ENCODE results near the gene PPP1R9B.
A peak's percentile ranks its signal among the peaks of the same experiment; 100 is the strongest.

PPP1R9B gene

DNA sequence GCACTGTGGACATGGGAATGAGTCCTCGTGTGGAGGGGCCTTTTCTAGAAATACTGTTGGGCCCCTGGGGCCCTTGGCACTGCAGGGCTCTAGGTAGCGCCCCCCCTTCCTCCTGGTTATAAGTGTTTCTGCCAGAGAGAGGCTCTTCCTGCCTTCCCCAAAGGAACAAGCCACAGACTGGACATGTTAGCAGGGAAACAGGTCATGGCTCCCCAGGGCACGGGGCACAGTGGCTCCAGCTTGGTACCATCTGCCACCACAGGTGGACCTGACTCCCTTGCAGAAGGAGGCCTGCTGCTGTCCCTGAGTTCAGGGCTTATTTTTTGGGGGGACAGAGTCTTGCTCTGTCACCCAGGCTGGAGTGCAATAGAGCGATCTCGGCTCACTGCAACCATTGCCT is 46.5 kb downstream of the PPP1R9B start:
- DNase-seq: no peak

DNA sequence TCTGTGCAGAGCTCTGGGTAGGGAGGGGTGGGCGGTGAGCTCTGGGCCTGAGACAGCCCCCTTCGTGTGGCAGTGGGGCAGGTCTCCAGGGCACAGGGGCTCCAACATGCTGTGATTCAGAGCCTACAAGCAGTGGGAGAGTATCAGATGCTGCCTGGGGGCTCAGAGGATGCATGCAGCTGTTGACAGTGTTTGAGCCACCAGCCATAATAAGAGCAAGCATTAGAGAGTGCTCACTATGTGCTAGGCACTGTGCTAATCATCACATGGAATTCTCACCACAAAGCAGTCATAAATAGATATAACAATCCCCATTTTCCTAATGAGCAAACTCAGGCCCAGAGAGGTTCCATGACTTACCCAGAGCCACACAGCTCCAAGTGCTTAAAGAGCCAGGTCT is 47.2 kb downstream of the PPP1R9B start:
- DNase-seq: no peak

DNA sequence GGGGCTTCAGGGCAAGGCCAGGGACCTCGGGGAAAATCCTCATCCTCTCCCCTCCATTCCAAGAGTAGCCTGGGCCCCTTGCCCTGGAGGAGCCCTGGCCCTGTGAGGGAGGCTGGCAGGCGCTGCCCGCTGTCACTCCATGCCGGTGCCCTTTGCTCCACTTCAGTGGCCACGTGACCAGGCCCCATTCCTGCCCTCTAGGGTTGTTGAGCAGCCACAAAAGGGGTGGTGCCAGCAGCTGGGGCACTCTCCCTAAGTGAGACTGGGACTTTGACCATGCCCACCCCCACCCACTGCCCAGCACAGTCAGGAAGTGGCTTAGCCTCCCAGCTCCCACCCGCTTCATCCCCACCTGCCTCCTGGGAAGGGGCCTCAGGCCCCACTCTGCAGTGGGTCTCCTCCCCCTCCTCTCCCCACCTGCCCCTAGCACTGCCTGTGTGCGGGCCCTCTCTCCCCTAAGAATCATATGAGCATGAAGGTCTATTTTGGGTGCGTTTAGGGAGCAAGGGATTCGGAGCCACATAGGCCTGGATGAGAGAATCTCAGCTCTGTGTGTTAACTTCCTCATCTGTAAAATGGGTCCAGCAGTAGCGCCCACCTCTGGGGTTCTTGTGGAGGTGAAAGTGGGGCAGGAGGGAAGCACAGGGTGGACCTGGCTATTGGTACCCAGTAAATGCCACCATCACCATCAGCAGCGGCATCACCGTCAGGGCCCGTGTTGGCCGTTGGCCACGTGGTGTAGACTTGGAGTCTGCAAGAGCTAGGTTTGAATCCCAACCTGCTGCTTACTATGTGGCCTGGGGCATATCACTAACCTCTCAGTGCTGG is 48.1 kb downstream of the PPP1R9B start:
- no peak for DNase-seq

DNA sequence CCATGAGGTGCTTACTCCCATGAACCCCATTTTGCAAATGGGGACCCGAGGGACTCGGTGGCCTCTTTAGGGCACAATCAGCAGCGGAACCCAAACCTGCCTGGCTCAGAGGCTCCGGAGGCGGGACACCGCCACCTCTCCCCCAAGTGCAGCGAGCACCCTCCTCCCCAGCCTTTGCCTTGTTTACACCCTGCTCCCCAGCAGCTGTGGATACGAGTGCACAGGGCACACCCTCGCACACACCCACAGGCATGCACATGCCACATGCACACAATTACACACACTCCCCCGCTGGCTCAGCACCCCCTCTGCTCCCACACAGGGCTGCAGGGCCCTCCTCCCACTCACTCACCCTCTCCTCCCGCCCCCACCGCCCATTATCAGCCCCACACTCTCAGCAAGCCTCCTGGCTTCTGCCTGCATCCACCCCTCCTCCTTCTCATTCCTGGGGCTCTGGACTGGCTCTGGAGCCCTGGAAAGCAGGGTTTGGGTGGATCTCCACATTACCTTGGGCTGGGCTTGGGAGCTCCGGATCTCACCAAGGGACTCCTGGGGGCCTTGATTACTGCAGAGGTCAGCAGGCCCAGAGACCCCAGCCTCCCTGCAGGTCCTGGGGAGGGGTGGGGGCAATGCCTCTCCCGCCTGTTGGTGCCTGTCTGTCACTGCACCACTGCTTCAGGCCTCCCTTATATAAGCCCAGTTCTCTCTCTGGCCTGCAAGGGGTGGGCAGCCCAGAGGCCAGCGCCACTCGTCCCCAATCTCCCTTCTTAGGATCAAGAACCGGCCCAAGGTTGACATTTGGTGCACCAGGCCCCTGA is 48.9 kb downstream of the PPP1R9B start:
- DNase-seq: peak; percentile 29

DNA sequence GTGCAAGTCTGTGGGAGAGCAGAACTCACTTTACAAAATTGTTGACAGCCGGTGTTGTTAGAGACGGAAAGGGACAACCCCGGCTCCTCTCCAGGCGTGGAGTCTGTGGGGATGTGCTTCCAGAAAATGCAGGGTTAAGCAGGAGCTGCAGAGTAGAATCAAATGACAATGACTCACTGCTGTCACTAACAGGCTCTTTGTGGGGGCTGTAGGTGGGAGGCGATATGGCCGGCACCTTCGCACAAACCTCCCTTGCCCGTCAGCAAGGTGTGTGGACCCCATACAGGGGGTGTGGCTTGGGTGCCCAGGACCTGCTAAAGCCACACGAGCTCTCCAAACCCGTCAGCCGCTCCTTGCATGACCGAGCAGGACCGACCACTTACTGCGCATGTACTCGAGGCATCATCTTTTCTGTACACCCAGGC is 49.5 kb downstream of the PPP1R9B start:
- DNase-seq: peak; percentile 41

DNA sequence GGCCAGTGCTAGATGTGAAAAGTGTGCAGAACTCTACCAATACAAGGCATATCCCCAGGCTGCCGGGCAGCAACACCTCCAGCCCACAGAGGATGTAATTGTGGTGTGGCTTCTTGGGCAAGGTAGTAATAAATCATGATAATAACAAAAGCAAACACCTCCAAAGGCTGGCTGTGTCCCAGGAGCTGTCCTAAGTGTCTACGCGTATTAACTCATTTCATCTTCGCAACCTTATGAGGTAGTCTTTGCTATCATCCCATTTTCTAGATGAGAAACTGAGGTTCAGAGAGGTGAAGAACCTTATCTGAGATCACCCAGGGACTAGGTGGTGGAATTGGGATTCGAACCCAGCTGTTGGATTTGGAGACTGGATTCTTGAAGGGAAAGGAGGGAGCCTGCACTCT is 50.0 kb downstream of the PPP1R9B start:
- DNase-seq: peak; percentile 41

DNA sequence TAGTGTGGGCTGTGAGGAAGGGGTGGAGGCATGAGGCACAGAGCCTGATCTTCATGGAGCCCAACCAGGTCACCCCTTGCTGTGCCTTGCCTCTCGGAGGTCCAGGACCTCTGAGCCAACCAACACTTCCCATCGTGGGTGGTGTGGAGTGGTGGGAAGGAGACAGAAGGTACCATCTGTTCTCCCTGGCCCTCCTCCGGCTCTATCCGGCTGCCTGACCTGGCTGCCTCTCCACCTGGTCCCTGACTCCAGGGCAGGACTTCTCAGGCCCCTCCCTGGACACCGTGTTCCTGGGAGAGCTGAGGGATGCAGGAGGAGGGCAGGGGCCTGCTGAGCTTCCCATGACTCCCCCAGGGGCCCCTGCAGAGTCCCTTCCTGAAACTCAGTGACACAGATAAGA is 51.5 kb downstream of the PPP1R9B start:
- DNase-seq: no peak

DNA sequence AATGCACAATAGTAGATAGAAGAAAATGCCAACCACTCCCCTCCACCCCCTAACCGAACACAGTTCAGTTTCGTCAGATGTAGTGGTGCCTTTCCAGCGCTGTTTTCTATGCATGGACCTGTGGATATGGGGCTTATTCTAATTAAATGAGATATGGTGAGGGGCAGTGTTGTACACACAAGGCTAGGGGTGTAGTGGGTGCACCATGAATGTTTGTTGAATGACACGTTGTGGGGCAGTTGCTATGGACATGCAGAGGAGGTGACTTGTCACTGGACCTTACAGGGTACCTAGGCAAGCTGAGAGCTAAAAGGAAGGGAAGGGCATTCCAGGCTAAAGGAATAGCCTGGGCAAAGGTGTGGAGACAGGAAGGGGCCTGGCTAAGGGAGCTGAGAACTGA is 51.9 kb downstream of the PPP1R9B start:
- DNase-seq: no peak

DNA sequence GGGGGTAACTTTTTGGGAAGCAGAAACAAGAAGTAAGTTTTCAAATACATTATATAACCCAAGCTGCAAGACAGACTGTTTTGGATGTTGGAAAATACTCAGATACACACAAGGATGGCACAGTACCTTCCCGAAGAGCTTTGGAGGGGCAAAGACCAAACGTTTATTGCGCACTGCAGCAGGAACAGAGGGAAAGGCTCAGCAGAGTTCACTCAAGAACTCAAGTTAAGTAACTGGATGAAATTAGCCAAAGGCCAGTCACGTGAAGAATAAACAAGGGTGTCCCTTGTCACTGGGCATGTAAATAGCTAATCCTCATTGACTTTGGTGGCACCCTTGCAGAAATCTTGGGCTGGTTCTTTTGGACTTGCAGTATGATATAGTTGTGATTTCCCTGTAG is 52.6 kb downstream of the PPP1R9B start:
- DNase-seq: no peak

DNA sequence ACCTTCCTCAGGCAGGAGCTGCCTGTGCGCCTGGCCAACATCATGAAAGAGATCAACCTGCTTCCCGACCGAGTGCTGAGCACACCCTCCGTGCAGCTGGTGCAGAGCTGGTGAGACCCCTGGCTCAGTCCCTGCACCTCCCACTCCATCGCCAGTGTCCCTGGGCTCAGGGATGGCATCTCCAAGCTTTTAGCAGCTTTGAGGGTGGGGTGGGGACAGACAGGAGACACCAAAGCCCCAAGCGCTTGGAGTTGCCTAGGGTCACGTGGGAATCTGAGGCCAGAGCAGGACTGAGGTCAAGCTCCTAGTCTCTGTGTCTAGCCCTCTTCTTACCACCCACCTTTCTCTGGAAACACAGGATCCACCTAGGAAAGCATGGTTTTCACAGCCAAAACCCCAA is 53.0 kb downstream of the PPP1R9B start:
- DNase-seq: no peak

DNA sequence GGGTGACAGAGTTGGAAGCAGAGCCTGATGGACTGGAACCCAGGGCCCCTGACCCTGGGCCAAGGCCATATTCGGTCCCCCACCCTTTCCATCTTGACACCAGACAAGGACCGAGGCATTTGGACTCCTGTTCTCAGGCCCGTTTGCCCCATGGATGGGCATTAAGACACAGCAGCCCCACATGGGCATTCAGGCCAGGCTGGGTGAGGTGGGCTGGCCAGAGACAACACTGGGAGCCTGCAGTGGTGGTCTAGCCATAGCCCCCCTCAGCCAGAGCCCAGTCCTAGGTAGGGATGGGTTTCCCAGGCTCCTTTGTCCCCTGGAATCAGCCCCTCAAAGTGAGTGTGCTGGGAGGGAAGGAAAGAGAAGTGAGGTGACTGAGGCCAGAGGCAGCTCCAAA is 53.7 kb downstream of the PPP1R9B start:
- DNase-seq: no peak

DNA sequence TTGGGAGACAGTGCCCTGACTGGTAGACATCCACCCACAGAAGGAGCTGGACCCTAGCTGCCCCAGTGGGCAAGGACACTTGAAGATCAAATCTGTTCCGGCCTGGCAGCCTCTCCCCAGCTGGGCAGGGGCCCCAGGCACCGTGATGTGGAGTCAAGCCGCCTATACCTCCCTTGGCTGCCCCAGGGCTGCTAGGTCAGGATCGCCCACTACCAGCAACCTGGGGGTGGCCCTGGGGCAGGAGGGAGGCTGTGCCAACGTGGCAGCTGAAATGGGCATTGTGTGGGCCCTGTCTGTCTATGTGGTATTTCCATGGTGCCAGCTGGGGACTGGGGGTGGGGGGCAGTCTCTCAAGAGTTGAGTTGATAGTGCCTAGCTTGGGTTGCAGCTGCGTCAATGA is 54.4 kb downstream of the PPP1R9B start:
- DNase-seq: no peak

DNA sequence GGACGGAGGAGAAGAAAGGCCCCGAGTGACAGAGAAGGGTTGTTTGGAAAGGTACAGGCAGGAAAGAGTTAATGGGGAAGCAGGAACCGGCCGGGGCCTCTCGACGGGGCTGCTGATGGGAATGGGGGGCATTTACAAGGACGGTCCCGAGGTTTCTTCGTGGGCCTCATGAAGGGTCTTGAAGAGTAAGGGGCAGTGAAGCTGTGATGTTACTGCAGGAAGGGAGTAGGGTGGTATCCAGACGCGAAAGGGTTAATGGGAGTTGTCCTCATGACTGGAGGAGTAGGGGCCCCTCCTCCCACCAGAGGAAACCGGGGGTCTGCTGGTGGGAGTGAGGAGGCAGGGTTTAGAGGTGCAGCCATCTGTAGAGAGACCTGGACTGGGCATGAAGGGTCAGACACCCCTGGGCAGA is 54.8 kb downstream of the PPP1R9B start:
- DNase-seq: no peak

DNA sequence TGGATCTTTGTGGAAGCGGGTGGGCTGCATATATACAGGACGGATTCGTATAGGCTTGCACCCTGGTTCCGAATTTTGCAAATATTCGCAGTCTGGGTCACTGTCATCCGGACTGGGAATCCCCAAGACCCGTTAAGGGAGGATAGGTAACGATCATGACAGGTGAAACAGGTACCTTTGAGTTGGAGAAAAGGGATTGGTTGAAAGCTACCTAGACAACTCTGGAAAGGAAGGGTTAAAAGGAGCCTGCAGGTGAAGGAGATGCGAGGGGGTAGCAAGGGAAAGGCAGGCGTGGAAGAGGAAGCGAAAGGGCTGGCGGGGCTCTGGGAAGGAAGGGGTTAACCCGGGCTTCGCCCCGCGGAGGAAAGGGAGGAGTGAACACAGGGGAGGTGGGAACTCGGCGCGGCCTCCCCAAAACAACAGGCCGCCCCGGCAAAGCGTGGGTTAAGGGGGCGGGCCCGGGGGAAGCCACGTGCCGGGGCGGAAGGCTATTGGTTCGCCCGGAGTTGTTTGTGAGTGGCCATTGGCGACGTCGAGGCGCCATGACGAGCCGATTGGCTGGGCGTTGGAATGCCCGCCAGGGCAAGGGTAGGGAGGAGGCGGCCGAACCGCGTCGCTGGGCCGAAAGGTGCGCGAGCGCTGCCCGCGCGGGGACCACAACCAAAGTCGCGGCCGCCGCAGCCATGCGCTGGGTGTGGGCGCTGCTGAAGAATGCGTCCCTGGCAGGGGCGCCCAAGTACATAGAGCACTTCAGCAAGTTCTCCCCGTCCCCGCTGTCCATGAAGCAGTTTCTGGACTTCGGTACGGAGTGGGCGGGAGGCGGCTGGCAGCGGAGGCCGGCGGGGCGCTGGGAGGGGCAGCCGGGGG is 55.5 kb downstream of the PPP1R9B start, which contains the start of gene PDK2:
Gene PDK2 (plus strand): TSS at position 599 of the 867 bp plus-strand sequence. CDS start 85 bp downstream, at position 684.
- peak; percentile 85 for DNase-seq

DNA sequence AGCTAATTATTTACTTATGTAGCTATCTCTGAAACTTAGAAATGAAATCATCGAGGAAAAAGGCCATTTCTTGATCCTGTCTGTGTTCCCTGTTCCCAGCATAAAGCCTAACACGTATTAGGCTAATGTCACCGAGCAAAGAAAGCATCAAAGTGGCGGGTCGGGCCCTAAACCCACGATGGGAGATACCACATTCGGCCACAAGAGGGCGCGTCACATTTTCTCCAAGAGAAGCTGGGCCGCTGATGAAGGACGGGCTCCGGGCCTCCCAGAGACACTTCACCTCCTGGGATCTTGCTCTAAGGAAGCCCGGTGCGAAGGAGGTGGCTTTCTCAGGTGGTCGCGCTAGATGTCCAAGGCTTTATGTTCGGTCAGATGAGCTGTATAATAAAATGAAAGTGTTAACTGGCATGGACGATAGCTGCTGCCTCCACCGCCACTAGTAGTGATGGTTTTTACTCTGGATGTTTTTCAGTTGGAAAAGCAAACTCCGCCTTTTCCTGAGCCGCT is 56.2 kb downstream of the PPP1R9B start:
- DNase-seq: peak; percentile 64

DNA sequence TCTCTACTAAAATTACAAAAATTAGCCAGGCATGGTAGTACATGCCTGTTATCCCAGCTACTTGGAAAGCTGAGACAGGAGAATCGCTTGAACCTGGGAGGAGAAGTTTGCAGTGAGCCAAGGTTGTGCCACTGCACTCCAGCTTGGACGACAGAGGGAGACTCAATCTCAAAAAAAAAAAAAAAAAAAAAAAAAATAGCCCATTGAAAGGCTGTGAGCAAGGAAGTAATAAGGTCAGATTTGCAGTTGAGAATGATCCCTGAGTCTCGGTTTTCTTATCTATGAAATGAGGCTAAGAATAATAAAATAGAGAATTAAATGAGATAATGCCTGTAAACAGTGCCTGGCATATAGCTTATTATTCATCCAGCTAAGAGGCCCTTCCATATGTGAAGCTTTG is 56.7 kb downstream of the PPP1R9B start:
- DNase-seq: no peak

DNA sequence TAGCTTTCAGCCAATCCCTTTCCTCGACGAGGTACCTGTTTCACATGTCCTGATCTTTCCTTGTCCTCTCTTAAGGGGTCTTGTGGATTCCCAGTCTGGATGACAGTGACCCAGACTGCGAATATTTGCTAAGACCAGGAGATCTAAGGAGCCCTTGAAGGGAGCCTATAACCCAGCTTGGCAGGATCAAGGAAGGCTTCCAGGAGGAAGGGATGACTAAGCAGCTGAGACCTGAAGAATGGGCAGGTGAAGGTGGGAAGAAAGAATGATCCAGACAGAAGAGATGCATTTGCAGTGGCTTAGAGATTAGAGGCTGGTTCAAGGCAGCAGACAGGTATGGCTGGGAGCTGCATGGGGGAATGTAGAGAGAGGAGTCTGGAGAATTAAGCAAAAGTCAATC is 57.2 kb downstream of the PPP1R9B start:
- no peak for DNase-seq

DNA sequence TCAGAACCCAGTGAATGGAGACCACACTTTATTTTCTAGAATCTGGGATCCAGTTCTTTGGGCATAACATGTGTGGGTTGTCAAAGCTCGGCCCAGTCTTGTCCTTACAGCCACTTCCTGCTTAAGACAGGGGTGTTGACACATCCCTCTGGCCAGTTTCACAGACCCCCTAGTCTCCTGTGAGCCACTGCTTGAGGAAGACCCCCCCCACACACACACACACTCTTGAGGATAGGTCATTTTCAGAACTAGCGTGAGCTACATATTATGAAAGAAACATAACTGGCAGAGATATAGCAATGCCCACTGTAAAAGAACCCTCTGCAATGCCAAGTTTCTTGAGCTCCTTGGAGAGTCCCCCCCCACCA is 58.6 kb downstream of the PPP1R9B start:
- DNase-seq: no peak

DNA sequence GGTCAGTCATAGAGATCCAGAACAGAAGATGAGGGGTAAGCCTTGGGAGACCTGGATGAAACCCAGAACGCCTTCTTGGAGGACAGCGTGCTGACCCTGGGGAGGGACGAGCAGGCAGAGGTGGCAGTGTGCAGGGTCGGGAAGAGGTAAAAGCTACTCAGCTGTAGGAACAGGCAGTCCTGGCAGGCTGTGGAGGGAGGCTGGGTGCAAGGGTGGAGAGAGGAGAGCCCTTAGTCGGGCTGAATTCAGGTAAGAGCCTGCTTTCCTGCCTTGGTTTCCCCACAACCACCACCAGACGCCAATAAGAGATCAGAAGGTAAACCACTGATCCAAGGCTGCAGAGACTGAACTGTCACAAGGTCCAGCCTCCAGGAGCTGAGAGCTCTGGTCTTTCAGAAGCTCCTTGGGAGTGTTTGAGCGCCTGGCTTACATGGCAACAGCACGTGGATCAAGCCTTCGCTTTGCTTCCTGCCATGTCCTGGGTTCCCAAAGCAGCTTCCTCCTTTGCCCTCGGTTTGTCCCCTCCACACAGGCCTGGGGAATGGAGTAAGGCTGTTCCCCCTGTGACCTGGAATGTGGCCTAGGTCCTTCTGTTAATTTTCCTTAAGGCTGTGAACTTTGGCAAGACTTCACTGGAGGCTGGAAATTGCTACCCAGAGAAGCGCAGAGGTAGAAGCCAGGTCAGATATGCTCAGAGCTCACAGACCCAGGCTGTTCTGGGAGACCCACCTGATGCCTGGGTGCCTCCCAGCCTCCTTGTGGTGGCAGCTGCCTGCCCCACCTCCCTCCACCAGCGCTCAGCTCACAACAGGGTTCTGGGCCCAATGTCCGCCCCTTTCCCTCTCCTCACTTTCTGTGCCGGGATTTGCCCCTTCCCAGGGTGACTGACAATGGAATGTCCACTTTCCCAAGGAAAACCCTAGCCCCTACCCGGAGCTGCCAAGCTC is 59.2 kb downstream of the PPP1R9B start:
- no peak for DNase-seq

DNA sequence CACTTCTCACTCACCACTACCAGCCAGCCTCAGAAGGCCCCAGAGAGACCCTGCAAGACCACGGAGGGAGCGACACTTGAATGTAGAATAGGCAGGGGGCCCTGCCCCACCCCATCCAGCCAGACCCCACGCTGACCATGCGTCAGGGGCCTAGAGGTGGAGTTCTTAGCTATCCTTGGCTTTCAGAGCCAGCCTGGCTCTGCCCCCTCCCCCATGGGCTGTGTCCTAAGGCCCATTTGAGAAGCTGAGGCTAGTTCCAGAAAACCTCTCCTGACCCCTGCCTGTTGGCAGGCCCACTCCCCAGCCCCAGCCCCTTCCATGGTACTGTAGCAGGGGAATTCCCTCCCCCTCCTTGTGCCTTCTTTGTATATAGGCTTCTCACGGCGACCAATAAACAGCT is 60.4 kb downstream of the PPP1R9B start:
- no peak for DNase-seq

DNA sequence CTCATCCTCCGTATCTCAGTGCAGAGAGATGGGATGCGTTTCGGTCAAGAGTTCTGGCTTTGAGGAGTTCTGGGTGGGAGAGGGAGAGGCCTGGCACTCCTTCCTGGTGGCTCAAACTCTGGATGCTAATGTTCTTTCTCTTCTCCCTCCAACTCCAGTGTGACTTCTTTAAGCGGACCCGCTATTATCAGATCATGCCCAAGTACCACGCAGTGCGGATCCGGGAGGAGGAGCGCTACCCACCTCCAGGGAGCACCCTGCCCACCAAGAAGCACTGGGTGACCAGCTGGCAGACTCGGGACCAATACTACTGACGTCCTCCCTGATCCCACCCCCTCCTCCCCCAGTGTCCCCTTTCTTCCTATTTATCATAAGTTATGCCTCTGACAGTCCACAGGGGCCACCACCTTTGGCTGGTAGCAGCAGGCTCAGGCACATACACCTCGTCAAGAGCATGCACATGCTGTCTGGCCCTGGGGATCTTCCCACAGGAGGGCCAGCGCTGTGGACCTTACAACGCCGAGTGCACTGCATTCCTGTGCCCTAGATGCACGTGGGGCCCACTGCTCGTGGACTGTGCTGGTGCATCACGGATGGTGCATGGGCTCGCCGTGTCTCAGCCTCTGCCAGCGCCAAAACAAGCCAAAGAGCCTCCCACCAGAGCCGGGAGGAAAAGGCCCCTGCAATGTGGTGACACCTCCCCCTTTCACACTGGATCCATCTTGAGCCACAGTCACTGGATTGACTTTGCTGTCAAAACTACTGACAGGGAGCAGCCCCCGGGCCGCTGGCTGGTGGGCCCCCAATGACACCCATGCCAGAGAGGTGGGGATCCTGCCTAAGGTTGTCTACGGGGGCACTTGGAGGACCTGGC is 61.3 kb downstream of the PPP1R9B start:
- DNase-seq: no peak
